ENCODE results near the gene CBFA2T3.

Gene CBFA2T3

GRCh38 chr16:88828711-88829110 lies 148.3 kb downstream of the CBFA2T3 start:
- no peak for DNase-seq (ENCODE audit: low spot score)
- H3K4me3 ChIP-seq, result no peak overlapping the region
- no peak overlapping the region for H3K27ac ChIP-seq
- TF ChIP-seq, protein P1, sequence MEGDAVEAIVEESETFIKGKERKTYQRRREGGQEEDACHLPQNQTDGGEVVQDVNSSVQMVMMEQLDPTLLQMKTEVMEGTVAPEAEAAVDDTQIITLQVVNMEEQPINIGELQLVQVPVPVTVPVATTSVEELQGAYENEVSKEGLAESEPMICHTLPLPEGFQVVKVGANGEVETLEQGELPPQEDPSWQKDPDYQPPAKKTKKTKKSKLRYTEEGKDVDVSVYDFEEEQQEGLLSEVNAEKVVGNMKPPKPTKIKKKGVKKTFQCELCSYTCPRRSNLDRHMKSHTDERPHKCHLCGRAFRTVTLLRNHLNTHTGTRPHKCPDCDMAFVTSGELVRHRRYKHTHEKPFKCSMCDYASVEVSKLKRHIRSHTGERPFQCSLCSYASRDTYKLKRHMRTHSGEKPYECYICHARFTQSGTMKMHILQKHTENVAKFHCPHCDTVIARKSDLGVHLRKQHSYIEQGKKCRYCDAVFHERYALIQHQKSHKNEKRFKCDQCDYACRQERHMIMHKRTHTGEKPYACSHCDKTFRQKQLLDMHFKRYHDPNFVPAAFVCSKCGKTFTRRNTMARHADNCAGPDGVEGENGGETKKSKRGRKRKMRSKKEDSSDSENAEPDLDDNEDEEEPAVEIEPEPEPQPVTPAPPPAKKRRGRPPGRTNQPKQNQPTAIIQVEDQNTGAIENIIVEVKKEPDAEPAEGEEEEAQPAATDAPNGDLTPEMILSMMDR (IDR thresholded peaks at IDR 0.05), result no peak

DNA sequence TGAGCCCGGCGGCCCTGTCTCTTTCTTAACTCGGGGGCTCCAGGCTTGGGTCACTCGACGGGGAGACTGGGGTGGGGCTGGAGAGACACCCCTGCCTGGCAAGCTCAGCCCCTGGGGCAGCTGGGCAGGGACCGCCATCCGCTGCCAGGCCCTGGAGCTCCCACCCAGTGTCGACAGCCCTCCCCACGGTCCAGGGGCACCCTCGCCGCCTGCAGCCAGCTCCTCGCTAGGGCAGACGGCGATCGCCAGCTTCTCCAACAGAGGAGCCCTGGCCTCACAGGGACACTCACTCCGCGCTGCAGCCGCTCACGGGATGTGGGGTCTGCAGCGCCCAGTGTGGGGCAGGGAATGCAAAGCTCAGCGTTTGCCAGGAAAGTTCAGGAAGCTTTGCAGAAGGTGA lies 149.3 kb downstream of the CBFA2T3 start:
- DNase-seq (ENCODE audit: low spot score), result no peak
- Histone ChIP-seq H3K4me3 (no peak overlapping the region), H3K27ac (no peak overlapping the region)
- TF ChIP-seq, protein P1 (IDR thresholded peaks at IDR 0.05), result no peak

- Histone ChIP-seq H3K27ac (no peak overlapping the region), H3K4me3 (no peak overlapping the region)
- DNase-seq (ENCODE audit: low spot score), result no peak
- TF ChIP-seq, protein P1 (IDR thresholded peaks at IDR 0.05), result no peak
These were observed 150.8 kb downstream of the CBFA2T3 start for GRCh38 chr16:88826070-88826840.

GRCh38 chr16:88825146-88825545 lies 151.9 kb downstream of the CBFA2T3 start:
- TF ChIP-seq, protein P1 (IDR thresholded peaks at IDR 0.05), result no peak
- Histone ChIP-seq H3K4me3 (no peak overlapping the region), H3K27ac (no peak overlapping the region)
- no peak for DNase-seq (ENCODE audit: low spot score)
